Activated CD4-positive, alpha-beta T cell treated with anti-CD3 and anti-CD28 coated beads for 24 hours (primary cell): ENCODE results near the gene PLP2.
A peak's percentile ranks its signal among the peaks of the same experiment; 100 is the strongest.
"Not testable (repeated sequence)": the region's sequence is repeated elsewhere in the genome, so short reads cannot be mapped to it uniquely, and the experiment has no call there.

Experiments
- DNase-seq, 2 donors: peaks; one replicate each; pipeline ENCODE4 v3.0.0-alpha.2; 2020; ENCODE audit warnings: low read depth in 2 of 2

The PLP2 gene

GRCh38 chrX:49163555-49164419 lies 7.9 kb upstream of the PLP2 start:
- peak; percentile 63 to 68 for DNase-seq

GRCh38 chrX:49164589-49165360 lies 6.9 kb upstream of the PLP2 start:
- no peak for DNase-seq

DNA sequence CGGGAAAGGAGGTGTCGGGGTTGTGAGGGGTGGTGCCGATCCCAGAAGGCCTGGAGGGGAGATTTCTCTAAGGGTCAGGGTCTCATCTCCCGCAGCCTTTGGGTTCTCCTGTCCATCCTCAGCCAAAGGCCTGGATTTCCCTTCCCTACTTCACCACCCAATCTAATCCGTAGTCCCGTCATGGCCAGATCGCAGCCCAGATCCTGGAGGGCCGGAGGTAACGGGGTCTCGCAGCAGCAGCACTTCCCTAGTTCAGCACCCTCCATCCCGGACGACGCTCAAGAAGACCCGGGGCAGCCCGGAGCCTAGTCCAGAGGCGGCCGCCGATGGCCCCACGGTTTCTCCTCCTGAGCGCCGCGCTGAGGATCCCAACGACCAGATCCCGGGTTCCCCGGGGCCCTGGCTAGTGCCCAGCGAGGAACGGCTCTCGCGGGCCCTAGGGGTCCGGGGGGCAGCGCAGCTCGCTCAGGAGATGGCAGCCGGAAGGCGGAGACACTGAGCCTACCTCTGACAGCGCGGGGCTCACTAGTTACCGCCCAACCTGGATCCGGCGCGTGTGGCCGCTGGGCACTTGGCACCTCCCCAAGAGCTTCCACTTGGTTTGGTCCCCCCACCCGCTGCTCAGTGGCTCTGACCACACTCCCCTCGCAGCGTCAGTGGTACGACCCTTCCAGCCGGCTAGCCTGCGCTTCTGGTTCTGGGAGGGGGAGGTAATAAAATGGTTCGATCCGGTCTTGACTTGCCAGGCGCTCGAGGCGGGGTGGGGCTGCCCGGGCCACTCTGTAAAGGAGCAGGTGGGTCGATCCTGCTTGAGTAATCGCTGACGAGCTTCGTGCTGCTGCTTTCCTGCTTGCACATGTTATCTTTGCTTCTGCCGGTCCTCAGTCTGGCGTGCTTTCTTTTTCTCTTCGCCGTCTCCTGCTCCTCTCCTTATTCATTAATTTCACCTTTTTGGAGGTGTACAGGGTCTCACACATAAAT lies 5.5 kb upstream of the PLP2 start:
- DNase-seq = peak; percentile 41 to 49

GRCh38 chrX:49166914-49167739 lies 4.6 kb upstream of the PLP2 start:
- DNase-seq = peak in 1 of 2 donors; percentile 49

GRCh38 chrX:49167740-49168108 lies 4.0 kb upstream of the PLP2 start:
- no peak for DNase-seq

DNA sequence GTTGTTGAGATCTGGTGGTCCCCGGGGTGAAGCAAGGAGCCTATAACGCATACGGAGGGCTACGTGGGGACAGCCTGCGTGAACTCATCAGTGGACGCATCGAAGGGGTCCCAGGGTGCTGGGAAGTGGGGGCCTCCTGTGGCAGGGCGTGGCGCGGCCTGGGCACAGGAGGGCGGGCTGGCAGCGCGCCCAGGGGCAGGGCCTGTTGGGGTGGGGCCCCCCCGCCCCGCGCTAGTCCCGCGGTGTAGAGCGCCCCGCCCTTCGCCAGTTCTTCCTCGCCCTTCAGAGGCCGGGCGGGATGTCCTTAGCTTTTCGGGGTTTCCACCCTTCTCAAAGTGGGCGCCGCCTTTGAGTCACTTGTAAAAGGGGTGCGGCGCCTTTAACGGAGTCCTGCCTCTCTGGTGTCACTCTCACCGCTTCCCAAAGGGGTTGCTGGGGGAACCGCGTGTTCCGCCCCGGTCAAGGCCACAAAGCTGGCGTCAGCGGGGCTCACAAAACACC lies 632 bp downstream of the PLP2 start:
- peak in 1 of 2 donors; percentile 58 for DNase-seq

DNA sequence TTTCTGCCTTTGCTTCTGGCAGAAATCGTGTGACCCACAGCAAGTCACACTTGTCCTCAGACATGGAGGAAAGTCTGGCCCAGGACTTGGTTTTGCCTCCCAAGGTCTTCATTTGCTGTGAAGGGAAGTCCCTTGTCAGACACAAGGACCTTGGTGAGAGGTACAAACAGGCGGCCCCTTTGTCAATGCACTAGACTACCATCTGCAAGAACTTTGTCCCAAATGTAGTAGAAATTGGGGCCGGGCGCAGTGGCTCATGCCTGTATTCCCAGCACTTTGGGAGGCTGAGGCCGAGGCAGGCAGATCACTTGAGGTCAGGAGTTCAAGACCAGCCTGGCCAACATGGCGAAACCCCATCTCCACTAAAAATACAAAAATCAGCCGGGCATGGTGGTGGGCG lies 1.8 kb downstream of the PLP2 start:
- not testable (repeated sequence) for DNase-seq

GRCh38 chrX:49174723-49175122 lies 3.0 kb downstream of the PLP2 start:
- no peak for DNase-seq

DNA sequence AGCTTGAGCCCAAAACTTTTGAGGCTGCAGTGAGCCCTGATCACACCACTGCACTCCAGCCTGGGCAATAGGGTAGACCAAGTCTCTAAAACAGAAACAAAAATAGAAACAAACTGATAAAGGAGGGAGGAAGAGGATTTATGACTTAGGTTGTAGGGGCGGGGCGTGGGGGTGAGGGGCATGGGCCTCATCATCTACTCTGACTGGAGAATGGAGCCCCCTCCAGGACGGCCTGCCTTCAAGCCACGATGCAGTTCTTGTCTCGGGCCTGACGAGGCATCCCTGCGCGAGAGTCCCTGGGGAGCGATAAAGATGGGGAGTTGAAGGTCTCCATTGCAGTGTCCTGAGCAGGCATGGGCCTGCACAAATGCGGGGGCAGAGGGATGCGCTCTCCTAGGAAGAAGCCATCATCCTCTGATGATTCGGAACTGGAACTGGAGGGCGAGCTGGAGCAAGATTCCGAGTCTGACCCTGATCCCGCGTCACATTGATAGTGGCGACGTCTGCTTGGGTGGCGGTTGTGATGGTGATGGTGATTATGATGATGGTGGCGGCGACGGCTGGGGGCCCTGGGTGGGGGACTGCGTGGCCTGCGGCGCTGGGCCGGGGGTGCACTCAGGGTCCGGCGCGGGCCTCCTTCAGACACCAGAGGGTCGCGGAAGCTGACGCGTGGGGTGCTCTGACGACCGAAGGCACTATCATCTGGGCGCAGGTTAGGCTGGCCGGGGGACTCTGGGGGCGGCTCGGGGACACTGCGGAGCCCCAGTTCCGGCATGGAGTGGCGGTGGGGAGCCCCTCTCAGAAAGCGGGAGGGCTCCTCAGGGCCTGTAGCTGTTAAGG lies 4.0 kb downstream of the PLP2 start:
- DNase-seq = no peak

GRCh38 chrX:49176421-49177326 lies 5.0 kb downstream of the PLP2 start:
- no peak for DNase-seq

- DNase-seq = no peak
Observed at GRCh38 chrX:49177338-49177833, 5.7 kb downstream of the PLP2 start.

GRCh38 chrX:49177873-49178480 lies 6.3 kb downstream of the PLP2 start:
- DNase-seq = no peak

DNA sequence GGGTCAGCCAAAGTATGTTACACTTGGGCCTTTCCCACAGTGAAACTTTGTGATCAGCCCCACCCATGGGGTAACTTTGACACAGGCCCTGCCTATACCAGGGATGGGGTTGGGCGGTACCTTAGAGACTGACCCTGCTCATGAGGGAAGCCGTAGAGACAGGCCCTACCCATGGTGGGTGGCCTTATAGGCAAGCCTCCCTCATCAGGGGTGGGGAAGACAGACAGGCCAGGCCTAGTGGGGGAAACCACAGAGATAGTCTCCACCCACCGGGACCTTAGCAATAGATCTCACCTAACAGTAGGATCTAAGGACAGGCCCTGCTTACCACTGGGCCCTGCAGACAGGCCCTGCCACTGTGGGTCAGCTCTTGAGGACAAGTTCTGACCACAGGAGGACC lies 6.8 kb downstream of the PLP2 start:
- no peak for DNase-seq

DNA sequence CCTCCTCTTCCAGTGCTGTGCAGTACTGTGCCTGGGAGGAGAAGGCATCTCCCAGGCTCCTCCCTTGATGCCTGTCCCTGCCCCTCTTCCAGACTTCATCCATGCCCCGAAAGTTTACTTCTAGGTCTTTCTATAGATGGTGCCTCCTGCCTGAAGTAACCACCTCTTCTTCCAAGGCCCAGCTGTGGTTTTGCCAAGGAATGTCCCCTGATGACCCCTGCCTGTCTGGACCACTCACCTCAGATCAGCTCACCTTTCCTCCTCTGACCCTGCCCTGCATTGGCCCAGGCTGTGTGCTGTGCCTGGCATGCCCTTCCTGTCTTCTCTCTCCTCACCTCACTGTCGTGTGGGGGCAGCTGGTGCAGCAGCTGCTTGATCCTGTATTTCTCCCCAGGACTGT lies 7.7 kb downstream of the PLP2 start:
- no peak for DNase-seq

DNA sequence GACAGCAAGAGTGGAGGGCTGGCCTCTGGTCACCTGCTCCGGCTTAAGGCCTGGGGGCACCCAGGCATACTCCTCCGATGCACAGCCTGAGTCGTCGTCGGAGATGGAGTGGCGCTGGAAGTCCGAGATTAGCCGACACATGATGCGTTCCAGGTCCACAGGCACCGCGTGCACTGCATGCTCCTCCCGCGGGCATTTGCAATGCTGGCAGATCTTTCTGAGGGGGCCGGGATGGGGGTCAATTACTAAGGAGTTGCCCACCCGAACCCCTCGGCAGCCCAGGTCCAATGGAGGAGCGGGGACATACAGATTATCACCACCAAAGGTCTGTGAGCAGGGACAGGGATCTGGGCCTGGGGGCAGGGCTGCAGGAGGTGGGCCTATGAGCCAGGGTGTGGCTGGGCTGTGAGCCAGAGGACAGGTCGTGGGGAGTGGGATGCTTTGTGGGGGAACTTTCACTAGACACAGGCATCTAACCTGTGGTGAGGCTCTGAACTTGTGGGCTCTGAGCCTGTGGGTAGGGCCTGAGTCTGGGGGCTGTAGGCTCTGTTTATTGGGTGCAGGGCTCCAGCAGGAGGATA lies 12.1 kb downstream of the PLP2 start:
- no peak for DNase-seq

DNA sequence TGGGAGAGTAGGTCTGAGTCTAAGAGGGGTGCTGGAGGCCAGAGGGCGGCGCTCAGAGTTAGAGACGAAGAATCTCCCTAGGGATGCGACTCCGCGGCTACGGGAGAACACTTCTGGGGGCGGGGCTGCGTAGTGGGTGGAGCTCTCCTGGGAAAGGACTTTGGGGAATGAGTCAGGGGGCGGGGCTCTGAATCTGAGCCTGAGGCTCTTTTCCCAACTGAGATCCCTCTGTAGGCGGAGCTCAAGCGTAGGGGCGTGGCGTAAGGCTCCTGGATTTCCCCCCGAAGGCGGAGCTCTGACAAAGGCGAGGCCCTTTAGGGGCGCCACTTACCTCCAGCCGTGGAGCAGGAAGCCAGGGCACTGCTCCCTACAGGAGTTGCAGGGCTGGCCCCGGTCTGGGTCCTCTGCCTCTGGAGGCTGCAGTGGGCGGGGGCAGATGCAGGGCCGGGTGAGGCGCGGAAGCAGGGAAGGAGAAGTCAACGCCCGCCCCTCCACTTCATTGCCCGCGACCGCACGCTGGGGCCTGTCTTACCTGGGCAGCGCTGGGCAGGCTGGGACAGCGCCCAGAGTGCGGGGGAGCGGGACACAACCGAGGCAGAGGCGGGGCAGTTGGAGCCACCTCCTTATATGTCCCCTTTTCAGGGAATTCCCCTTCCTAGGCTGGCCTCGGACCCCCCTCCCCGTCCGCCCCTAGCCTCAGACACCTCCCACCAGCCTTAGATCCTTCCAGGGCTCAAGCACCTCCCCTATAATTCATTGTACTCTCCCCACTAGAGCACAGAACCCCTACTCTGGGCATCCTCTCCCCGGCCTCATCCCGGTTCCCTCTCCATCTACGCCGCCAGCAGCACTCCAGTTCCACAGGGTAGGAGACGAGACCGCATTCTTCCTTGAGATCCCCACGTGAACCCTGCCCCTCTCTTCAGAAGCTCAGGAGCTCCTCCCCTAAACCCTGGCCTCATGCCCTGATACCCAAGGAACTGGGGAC lies 12.9 kb downstream of the PLP2 start:
- no peak for DNase-seq
